Measurements from ENCODE around the gene CREBBP.
"Not testable (repeated sequence)": the region's sequence is repeated elsewhere in the genome, so short reads cannot be mapped to it uniquely, and the experiment has no call there.

Gene CREBBP

GRCh38 chr16:3717235-3718018 lies 163.1 kb downstream of the CREBBP start, which contains the start of gene TRAP1:
TSS of gene TRAP1 (minus strand) at chr16:3717524. CDS start at chr16:3717508, 16 bp downstream.
- DNase-seq (ENCODE audit: low spot score): no peak
- Histone ChIP-seq H3K4me1 (ENCODE audit: insufficient read depth, poor library complexity, severe bottlenecking) (no peaks in the 10 kb centered on the region), H3K4me3 (ENCODE audit: severe bottlenecking) (peak within 1 kb of the TSS; percentile 88), H3K27ac (ENCODE audit: poor library complexity, severe bottlenecking) (peak within 1 kb of the TSS; percentile 50), H3K27me3 (ENCODE audit: insufficient read depth, poor library complexity, severe bottlenecking) (no peaks in the 10 kb centered on the region), H3K36me3 (ENCODE audit: low read depth) (peaks cover 31% of the 10 kb centered on the region), H3K9me3 (ENCODE audit: severe bottlenecking) (no peaks in the 10 kb centered on the region)
- TF ChIP-seq, protein P1, sequence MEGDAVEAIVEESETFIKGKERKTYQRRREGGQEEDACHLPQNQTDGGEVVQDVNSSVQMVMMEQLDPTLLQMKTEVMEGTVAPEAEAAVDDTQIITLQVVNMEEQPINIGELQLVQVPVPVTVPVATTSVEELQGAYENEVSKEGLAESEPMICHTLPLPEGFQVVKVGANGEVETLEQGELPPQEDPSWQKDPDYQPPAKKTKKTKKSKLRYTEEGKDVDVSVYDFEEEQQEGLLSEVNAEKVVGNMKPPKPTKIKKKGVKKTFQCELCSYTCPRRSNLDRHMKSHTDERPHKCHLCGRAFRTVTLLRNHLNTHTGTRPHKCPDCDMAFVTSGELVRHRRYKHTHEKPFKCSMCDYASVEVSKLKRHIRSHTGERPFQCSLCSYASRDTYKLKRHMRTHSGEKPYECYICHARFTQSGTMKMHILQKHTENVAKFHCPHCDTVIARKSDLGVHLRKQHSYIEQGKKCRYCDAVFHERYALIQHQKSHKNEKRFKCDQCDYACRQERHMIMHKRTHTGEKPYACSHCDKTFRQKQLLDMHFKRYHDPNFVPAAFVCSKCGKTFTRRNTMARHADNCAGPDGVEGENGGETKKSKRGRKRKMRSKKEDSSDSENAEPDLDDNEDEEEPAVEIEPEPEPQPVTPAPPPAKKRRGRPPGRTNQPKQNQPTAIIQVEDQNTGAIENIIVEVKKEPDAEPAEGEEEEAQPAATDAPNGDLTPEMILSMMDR (IDR thresholded peaks at IDR 0.05; ENCODE audit: poor library complexity, severe bottlenecking): no peak
- ATAC-seq (ENCODE audit: low read depth): peak; percentile 84

- Histone ChIP-seq H3K27ac (ENCODE audit: poor library complexity, severe bottlenecking) (peak overlapping the region; percentile 50), H3K36me3 (ENCODE audit: low read depth) (peaks cover 32% of the 10 kb centered on the region), H3K4me3 (ENCODE audit: severe bottlenecking) (peak overlapping the region; percentile 88), H3K9me3 (ENCODE audit: severe bottlenecking) (no peaks in the 10 kb centered on the region), H3K4me1 (ENCODE audit: insufficient read depth, poor library complexity, severe bottlenecking) (no peaks in the 10 kb centered on the region), H3K27me3 (ENCODE audit: insufficient read depth, poor library complexity, severe bottlenecking) (no peaks in the 10 kb centered on the region)
- ATAC-seq (ENCODE audit: low read depth) (peak; percentile 48; the same call in 2 of the 3 replicates), DNase-seq (ENCODE audit: low spot score) (no peak)
- TF ChIP-seq, protein P1 (IDR thresholded peaks at IDR 0.05; ENCODE audit: poor library complexity, severe bottlenecking): no peak
These were observed 163.7 kb downstream of the CREBBP start for GRCh38 chr16:3716831-3717234.

DNA sequence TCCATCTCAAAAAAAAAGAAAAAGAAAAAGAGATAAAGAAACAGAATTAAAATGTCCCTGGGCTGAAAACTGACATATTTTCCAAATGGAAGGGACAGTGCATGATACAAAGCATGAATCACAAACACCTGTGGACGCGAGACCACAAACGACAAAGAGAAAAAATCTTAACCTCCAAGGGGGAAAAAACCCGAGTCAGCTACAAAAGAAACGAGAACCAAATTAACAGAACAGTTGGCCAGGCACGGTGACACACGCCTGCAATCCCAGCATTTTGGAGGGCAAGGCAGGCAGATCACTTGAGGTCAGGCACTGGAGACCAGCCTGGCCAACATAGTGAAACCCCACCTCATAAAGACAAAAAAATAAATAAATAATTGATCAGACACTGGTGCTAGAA lies 165.1 kb downstream of the CREBBP start:
- H3K27me3 ChIP-seq (ENCODE audit: insufficient read depth, poor library complexity, severe bottlenecking): no peaks in the 10 kb centered on the region
- no peak overlapping the region for H3K27ac ChIP-seq (ENCODE audit: poor library complexity, severe bottlenecking)
- H3K9me3 ChIP-seq (ENCODE audit: severe bottlenecking): no peaks in the 10 kb centered on the region
- ATAC-seq (ENCODE audit: low read depth): no peak
- H3K4me1 ChIP-seq (ENCODE audit: insufficient read depth, poor library complexity, severe bottlenecking): no peaks in the 10 kb centered on the region
- H3K4me3 ChIP-seq (ENCODE audit: severe bottlenecking): no peak overlapping the region
- TF ChIP-seq, protein P1 (IDR thresholded peaks at IDR 0.05; ENCODE audit: poor library complexity, severe bottlenecking): no peak
- DNase-seq (ENCODE audit: low spot score): no peak
- H3K36me3 ChIP-seq (ENCODE audit: low read depth): peaks cover 35% of the 10 kb centered on the region

DNA sequence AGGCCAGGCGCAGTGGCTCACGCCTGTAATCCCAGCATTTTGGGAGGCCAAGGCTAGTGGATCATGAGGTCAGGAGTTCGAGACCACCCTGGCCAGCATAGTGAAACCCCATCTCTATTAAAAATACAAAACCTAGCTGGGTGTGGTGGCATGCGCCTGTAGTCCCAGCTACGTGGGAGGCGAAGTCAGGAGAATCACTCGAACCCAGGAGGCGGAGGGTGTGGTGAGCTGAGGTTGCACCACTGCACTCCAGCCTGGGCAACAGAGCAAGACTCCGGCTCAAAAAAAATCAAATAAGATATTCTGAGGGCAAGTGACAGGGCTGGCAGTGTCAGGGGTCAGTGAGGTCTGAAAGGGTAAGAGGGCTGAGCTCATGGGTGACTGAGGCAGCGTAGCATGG lies 166.1 kb downstream of the CREBBP start:
- not testable (repeated sequence) for H3K27me3 ChIP-seq (ENCODE audit: insufficient read depth, poor library complexity, severe bottlenecking); DNase-seq (ENCODE audit: low spot score); ATAC-seq (ENCODE audit: low read depth); H3K4me1 ChIP-seq (ENCODE audit: insufficient read depth, poor library complexity, severe bottlenecking); H3K27ac ChIP-seq (ENCODE audit: poor library complexity, severe bottlenecking); H3K4me3 ChIP-seq (ENCODE audit: severe bottlenecking); H3K9me3 ChIP-seq (ENCODE audit: severe bottlenecking)
- peaks cover 46% of the 10 kb centered on the region for H3K36me3 ChIP-seq (ENCODE audit: low read depth)

DNA sequence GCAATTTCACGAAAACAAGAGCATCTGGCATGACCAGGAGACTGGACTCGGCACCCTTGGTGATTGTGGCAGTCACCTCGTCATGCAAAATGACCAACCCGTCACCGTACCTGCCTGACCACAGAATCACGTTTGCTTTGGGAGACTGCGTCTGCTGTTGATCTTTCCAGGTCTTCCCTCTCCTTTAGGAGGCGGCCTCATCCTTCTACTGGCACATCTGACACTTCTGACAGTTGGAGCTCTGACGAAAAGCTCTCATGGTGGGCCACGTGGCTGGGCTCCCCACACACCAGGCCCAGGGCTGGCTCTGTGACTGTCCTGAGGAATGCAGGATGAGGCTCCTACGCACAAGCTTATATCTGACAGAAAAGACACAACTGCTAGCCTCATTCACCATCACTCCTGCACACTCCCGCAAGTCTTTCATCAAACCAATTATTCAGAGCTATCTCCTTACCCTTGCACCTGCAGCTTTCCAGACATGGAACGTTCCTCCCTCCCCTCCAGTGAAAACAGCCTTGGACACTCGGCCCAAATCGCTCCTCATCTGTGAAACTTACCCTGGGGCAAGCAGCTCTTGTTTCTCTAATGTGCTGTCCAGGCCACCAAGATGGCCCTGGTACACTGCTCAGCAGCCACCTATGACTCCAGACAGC lies 166.8 kb downstream of the CREBBP start:
- no peak for DNase-seq (ENCODE audit: low spot score)

More for the DNA sequence above, 166.8 kb downstream of the CREBBP start:
- TF ChIP-seq, protein P1 (IDR thresholded peaks at IDR 0.05; ENCODE audit: poor library complexity, severe bottlenecking): no peak
- ATAC-seq (ENCODE audit: low read depth): no peak
- peaks cover 48% of the 10 kb centered on the region for H3K36me3 ChIP-seq (ENCODE audit: low read depth)
- H3K27me3 ChIP-seq (ENCODE audit: insufficient read depth, poor library complexity, severe bottlenecking): no peaks in the 10 kb centered on the region
- no peak overlapping the region for H3K27ac ChIP-seq (ENCODE audit: poor library complexity, severe bottlenecking)
- H3K4me3 ChIP-seq (ENCODE audit: severe bottlenecking): no peak overlapping the region
- no peaks in the 10 kb centered on the region for H3K4me1 ChIP-seq (ENCODE audit: insufficient read depth, poor library complexity, severe bottlenecking)
- H3K9me3 ChIP-seq (ENCODE audit: severe bottlenecking): no peaks in the 10 kb centered on the region

Measured in RWPE2 (cell line).